ENCODE results near the gene TUBA1A.
A peak's percentile ranks its signal among the peaks of the same experiment; 100 is the strongest.
"Not testable (repeated sequence)": the region's sequence is repeated elsewhere in the genome, so short reads cannot be mapped to it uniquely, and the experiment has no call there.

Gene TUBA1A

DNA sequence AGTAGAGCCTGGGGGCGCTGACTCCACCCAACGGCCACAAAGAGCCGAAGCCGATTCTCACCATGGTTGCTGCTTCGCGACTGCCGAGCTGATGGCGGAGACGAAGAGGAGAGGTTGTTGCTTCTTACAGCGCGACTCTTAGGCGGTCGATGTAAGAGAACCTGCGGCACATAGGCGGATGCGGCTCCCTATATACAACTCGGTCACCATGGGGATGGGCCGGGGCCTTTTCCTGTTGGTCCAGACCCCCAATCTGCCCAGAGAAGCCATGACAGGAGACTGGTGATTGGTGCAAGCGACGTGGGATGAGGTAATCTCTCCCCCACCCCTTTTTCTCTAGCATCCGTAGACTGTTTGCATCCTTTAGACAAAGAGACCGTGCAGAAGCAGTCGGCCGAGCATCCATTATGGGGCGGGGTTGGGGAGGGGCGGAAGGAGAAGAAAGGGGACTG, at the start of gene TUBA1A:
Gene TUBA1A (minus strand): TSS at position 165 of the 452 bp plus-strand sequence. CDS start 101 bp downstream, at position 64.
- DNase-seq (ENCODE audit: low read depth), result peak; percentile 85

DNA sequence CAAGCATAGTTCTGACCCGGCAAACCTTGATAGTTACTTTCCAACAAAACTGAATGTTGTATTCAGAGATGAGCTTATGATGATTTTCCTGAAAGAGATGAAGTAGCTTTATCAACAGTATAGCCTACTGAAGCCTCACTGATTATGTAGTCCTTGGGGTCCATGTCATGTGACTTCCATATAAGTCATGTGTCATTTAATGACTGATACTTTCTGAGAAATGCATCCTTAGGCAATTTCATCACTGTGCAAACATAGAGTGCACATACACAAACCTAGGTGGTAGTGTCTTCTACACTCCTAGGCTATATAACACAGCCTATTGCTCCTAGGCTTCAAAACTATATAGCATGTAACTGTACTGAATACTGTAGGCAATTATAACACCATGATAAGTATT, 47.5 kb upstream of the TUBA1A start:
- no peak for DNase-seq (ENCODE audit: low read depth)

DNA sequence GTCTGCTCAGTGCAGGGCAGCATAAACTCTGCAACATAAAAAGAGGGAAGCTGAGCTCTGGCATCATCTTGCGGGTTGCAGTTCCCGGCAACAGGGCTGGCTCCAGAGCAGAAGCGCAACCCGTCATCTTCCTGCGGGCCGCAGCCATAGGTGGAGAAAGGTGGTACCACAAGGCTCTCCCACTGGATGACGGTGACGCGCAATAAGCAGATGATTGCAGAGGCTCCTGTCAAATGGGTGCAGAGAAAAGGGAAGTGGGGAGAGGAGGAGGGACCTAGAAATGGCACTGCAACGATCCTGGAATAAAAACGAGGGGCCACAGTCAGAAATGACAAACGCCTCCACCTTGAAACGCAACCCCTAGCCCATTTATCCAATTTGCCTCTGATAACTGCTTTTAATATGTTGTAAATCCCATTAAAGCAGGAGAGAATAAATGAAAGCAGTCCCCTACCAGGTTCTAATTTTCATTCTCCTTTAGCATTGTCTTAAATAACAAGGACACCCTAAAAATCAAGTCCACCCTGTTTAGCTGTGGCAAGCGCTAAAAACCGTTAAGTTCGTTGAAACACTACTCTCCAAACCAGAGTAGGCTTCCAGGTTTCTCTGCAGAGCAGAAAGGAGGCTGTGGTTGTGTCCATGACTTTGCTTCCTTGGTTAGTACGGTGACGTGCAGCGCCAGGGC, 45.1 kb upstream of the TUBA1A start:
- no peak for DNase-seq (ENCODE audit: low read depth)

DNA sequence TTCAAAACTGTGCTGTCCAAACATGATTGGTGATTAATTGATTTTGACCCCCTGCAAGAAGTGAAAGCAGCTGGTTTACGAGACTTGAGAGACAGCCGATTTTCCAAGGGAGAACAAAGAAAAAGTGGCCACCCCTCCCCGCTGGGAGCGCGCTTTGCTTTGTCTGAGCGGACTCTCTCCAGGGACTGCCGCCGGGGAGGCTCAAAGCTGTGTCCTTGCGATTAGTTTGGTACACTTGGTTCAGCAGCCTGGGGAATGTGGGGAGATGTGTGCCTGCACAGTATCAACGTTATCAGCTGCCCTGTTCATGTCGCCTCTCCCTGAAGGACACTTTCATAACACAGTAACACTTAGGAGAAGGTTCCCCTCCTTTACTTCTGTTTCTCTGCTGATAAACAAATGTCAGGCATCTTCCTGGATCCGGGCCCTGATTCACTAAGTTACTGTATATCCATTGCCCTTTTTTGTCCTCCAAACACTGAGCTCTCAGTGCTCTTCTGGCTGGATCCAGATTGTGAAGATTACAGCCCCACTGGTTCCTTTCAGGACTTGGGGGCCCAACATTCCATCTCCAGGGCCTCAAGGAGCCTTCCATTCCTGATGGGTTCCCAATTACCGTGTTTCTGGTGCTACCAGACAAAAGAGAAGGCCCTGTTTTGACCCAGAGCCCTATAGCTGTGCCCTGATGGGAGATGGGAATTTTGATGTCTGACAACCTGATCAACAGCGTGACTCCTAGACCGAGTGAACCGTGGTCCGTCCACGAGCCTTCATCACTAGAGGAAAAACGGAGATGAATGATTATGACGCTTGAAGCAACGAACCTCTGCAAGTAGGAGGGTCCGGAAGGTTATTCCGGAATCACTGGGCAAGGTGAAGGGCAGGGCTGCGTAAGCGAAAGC, 44.3 kb upstream of the TUBA1A start:
- DNase-seq (ENCODE audit: low read depth), result no peak

DNA sequence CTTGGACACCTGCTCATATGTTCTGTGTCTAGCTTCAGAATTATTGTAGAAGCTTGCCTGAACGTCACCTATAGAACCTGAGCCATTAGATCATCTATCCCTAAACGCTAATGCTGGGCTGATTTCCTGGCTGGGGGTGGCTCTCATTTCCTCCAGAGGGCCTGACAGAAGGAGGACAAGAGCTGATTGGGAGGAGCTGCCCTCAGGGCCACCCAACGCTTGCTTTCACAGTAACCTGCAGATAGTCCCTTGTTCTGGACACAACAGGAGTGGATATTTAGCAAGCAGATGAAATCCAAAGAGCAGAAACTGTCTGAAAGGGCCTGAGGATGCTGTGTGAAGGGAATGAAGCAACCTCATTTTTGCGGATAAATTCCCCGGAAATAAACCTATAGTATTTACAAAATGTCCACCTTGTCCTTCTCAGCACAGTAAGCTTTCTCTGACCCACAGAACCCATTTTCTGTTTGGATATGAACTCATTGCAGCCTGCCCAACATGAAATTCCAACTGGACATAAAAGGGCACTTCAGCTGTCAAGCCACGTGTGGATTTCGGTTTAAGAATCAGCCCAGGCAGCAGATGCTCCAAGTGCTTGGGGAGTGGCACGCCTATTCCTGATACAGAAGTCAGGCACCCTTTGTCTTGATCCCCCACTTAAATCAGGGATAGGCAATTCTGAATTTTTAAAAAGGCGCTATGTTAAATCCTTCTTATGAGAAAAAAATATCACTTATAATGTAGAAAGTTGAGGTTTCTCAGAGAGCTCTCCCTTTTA, 43.2 kb upstream of the TUBA1A start:
- DNase-seq (ENCODE audit: low read depth), result no peak

DNA sequence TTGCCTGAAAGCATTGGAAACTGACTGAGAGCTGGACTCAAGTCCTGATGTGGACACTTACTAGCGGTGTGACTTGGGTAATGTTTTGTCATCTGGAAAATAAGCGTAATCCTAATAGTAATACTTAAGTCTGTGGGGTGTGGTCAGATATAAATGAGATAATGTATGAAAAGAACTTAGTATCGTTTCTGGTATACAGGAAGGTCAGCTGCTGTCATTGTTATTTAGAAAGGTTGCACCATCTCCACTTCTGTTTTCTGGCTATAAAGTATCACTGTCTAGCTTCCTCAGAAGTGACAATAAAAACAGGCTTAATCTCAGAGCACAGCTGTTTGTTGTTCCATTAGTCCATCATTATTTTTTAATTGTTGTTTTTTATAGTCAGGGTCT, 41.9 kb upstream of the TUBA1A start:
- no peak for DNase-seq (ENCODE audit: low read depth)

DNA sequence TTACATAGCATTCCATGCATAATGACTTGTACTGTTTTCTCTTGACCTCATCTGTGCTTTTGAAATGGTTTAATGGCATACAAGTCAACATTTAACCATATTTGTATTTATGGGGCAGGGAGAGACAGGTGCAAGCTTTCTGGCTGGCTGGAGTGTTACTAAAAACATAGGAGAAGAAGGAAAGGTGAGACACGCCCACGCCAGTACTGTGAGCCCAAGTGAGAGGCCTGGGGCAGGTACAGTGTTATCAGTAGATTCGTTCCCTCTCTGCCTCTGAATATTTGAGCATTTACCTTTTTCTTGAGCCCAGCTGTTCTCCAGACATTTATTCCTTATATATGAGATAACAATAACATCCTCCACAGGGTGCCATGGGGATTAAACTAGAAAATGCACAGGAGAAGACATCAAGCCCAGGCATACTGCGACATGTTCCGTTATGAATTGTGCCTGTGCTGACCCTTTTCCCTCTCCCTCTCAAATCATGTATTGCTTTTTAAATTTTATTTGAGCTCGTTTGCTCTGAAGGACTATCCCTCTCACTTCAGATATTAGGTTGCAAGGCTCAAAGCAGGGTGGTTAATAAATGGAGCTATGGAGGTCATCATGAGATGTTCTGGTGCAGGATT, 41.4 kb upstream of the TUBA1A start:
- no peak for DNase-seq (ENCODE audit: low read depth)

DNA sequence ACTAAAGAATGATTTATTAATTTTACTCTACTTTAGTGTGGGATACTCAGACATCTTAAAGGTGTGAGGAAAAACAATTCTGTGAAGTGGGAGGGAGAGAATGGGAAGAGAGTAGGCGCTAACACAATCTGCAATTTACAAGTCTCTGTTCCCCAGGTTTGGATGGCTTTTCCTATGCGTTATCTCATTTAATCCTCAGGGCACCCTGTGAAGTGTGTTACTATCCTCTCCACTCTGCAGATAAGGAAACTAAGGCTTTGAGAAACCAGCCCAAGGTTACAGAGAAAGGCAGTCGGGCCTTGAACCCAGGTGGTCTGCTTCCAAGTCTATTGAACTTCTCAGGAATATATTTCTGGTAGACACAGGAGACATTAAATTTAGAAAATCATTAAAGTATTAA, 39.8 kb upstream of the TUBA1A start:
- DNase-seq (ENCODE audit: low read depth), result no peak

DNA sequence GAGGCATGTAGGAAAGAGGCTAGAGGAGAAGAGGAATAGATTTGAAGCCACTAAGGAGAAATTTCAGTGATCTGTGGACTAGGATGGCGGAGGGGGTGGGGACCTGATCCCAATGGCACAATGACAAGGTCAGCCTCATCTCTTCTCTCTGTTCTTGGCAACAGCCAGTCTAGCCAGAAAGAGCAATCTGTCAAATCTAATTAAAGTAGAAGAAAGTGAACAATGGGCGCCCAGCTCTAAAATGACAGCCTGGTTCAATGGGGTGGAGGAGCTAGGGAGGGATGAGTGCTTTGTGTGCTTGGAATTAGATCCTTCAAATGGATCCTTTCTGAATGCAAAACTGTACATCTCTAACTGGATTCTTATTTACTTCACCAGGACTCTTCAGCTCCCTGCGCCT, 38.8 kb upstream of the TUBA1A start:
- DNase-seq (ENCODE audit: low read depth), result no peak

DNA sequence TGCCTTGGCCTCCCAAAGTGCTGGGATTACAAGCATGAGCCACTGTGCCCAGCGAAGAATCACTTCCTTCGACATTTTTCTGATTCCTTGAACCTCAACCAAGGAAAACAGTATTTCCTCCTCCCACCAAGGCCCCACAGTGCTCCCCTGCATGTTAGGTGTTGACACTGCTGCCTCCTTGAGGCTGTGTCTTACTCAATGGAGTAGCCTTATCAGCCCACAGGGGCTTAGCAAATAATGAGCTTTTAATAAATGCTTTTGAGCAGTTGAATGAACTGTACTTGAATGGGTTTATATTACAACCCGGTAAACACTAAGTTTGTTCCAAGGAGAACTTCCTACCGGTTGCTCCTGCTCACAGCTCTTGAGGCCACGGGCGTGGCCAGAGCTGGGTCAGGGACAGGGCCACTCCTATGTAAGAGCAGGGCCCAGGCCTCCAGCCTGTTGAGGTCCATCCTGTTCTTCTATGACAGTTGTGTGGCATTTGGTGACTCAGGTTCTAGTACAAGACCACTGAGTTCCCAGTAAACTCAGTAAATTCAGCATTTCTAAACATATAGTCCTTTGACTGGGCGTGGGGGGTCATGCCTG, 36.8 kb upstream of the TUBA1A start:
- no peak for DNase-seq (ENCODE audit: low read depth)

DNA sequence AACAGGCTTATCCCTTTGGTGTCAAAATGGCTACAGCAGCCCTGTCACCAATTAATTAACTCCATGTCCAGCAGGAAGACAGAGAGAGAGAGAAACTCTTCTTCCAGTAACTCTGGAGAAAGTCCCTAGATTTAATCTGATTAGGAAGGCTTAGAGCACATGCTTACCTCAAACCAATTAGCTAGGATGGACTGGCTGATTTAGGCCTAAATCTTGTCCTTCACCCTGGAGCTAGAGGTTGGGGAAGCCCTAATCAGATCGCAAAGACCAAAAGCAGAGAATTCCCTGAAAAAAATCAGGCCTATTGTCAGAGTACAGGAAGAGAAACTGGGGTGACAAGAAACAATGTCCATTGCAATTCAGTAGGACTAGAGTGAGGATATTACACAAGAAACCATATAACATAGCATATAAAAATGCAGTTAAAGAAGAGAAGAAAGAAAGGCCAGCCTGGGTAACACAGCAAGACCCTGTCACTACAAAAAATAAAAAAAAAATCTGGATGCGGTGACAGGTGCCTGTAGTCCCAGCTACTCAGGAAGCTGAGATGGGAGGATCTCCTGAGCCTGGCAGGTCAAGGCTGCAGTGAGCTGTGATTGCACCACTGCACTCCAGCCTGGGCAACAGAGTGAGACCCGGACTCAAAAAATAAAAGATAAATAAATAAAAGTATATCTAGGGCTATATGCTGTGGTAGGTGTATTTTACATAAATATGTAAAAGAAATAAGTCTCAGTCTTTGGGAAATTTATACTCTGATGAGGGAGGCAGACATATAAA, 34.9 kb upstream of the TUBA1A start:
- DNase-seq (ENCODE audit: low read depth), result no peak

DNA sequence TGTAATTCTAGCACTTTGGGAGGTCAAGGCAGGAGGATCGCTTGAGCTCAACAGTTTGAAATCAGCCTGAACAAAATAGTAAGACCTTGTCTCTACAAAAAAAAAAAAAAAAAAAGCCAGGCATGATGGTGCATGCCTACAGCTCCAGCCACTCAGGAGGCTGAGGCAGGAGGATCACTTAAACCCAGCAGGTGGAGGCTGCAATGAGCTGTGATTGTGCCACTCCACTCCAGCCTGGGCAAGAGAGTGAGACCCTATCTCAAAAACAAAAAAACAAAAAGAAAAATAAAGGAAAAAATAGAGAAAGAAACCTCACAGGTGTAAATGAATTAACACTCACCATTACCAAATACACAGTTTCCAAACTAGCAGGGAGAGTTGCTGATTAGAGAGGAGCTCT, 34.2 kb upstream of the TUBA1A start:
- DNase-seq (ENCODE audit: low read depth), result no peak

DNA sequence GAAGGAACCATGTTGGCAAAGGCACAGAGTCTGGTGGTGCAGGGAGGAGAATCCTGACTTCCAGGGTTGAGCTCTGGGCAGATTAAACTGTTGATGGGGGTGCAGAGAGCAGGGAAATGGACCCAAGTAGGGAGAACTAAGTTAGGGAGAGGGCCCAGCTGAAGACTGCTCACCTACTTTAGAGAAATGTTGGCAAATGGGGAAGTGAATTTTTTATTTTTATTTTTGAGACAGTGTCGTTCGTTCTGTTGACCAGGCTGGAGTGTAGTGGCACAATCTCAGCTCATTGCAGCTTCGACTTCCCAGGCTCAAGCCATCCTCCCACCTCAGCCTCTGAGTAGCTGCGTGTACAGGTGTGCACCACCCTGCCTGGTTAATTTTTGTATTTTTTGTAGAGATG, 32.1 kb upstream of the TUBA1A start:
- no peak for DNase-seq (ENCODE audit: low read depth)

DNA sequence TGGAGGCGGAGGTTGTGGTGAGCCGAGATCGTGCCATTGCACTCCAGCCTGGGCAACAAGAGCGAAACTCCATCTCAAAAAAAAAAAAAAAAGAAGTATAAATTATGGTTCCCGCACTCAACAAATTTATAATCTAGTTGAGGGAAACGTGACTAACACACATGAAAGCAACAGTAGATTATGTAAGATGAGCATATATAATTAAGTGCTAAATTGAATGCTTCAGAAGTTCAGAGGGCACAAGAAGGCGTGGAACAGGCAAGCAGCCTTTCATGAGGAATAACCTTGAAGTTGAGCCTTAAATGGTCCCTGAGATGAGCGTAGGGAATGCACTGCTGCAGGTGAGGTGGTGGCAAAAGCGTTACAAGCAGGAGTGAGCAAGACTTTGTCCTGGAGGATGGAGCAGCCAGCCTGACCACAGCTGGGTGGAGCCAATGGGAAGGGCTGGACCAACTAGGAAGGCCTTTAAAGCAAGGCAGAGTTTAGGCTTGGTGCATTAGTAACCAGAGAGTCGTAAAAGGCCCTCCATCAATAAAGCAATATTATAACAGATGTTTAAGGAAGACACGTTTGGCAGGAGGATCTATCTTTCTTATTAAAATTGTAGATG, 30.6 kb upstream of the TUBA1A start:
- DNase-seq (ENCODE audit: low read depth), result no peak

DNA sequence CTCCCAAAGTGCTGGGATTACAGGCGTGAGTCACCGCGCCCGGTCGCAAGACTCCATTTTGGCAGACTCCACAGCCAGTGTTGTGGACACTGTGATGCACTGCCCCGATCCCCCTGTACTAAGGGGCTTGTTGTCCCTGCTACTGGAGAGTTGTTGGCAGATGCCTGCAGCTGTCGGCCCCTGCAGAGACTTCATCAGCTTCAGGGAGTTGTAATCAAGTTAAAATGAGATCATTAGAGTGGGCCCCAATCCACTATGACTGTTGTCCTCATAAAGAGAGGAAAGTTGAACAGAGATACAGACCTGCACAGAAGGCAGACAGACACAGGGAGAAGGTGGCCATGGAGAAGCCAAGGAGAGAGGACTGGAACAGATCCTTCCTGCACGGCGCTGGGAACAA, 23.7 kb upstream of the TUBA1A start:
- no peak for DNase-seq (ENCODE audit: low read depth)

DNA sequence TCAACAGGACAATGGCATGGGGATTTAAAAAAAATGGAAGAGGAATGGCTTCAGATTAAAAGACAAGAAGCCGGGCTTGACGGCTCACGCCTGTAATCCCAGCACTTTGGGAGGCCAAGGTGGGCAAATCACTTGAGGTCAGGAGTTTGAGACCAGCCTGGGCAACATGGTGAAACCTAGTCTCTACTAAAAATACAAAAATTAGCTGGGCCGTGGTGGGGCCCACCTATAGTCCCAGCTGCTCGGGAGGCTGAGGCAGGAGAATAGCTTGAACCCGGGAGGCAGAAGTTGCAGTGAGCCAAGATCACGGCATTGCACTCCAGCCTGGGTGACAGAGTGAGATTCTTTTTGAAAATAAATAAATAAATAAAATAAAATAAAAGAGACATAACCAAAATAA, 21.8 kb upstream of the TUBA1A start:
- not testable (repeated sequence) for DNase-seq (ENCODE audit: low read depth)

DNA sequence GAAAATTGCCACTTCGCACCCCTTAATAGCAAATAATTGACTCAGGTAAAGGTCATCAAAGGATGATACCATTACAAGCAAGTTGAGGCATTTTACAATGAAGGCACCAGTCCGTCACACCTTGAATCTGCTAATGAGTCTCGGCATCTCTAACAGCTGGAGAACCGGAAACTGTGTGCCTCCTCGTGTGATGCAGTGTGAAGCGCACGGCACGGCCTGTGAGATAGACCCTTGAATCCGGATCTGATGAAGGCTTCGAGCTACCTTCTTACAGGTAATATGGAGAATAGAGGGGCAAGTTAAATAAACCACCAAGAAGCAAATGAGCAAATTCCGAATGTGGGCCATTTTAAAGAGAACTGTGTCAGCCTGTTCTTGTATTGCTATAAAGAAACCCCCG, 19.8 kb upstream of the TUBA1A start:
- no peak for DNase-seq (ENCODE audit: low read depth)

DNA sequence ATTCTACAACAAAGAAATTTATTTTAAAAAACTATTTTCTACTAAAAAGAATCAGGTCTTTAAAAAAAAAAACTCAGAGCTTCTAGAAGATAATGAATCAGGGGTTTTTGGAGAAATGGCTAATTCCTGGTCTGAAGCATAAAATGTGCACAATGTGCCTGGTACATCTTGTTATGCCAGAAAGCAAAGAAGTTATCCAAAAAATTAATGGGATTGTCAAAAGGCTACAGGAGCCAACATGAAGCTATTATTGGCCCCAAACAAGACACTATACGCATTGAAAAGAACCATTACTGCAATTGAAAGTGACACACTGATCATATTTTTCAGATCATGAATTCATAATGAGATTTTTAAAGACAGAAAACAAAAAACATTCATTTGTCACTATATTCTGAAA, 19.3 kb upstream of the TUBA1A start:
- no peak for DNase-seq (ENCODE audit: low read depth)

DNA sequence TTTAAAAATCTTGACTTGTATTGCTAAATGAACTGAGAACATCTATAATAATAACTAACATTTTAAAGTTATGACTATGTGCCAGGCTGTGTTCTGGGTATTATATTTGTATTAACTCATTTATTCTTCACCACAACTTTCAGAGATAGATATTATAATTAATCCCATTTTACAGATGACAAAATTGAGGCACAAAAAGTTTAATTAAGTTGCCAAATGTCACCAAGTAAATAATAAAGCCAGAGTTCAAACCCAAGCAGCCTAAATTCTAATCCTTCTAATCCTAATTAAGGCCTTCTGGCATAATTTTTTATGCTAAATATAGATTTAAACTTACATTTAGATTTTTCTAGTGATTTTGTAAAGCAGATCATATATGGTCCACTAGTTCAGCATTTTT, 17.5 kb upstream of the TUBA1A start:
- no peak for DNase-seq (ENCODE audit: low read depth)

DNA sequence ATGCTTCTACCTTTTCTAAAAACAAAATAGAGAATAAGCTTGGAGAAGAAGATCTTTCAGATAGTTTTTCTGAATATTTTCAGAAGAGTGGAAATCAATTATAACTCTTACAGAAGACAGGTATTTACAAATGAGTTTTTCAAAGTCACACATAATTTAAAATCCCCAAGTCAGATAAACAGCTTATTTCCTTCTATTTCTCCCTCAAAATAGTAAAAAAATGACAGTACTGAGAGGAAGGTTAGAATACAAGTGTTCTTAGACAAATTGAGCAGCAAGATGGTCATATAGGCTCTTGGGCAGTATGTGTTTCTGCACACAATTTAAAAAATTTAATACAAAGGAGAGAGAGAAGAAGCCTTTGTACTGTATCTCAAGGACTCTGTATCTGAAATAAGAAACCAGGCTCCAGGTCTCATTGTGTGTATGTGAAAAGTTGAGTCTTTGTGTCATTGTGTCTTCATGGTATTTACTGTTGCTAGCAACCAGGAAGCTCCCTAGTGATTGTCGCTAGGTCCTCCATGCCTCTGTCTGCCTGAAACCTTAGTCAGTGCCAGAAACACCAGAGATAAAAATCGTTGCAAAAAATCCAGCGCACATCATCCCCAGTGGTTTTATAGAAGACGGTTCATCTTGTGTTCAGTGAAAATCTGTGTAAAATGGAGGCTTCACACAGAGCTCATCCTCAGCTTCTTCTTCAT, 12.9 kb upstream of the TUBA1A start:
- DNase-seq (ENCODE audit: low read depth), result no peak
